ENCODE measurements around the gene GRID1. TPM values are rescaled to one million over a fixed set of nuclear protein-coding genes. Genes with fewer than 3 reads are reported as not detected.

Gene GRID1
- total and polyA plus RNA-seq, 9 of the 15 experiments (the other 6 are each of a cell fraction or from before 2014, with no cell fraction given), result 0.01 to 7.2 (median 1.2) TPM

DNA sequence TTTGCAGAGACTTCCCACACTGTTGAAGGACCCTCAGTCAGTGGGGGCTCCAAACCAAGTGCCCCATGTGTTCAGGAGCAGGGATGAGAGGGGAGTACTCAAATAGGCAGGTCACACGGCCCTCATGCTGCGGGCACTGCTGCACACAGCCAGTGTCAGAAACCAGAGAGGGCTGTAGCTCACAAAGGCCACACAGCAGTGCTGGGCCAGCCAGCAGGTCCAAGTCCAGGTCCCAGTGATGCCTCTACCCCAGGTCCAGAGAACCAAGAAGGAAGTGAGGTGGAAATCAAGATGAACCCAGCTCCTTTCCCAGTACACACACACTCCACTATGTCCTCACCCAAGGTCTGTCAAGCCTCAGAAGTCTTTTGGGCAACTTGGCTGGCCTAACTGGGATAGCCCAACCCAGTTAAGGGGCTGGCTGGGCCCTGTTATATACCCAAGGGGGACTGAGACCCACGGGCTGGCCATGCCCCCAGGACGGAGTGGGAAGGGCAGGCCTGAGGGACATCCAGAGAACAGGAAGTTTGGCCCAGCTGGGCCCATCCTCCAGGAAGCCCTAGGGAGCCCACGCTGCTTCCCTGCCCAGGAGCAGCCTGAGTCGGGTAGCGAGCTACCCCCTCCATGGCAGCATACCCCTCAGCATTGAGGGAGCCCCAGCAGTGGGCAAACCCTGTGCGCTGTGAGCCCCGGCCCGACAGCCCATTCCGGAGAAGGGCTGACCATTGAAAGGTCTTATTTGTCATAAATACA is 24.3 kb downstream of the GRID1 start:
- Histone ChIP-seq H3K4me3 (no peak overlapping the region), H3K4me2 (ENCODE audit: insufficient read depth, low read length) (no peak overlapping the region), H3K36me3 (ENCODE audit: control insufficient read depth, insufficient read depth, low read length) (no peaks in the 10 kb centered on the region), H2AFZ (ENCODE audit: low read depth, low read length) (no peak overlapping the region), H3K27ac (ENCODE audit: extremely low read depth, low read depth, low read length) (no peak overlapping the region), H3K4me1 (replicated peaks in 1 of 2; ENCODE audit: control insufficient read depth in 2 of 2, insufficient read depth in 2 of 2, low read length in 2 of 2) (no peaks in the 10 kb centered on the region), H4K20me1 (replicated peaks; ENCODE audit: control insufficient read depth, insufficient read depth, low read length) (no peaks in the 10 kb centered on the region), H3K9me1 (ENCODE audit: control insufficient read depth, insufficient read depth, low read length) (no peaks in the 10 kb centered on the region), H3K9ac (ENCODE audit: insufficient read depth in 1 of 2, low read depth in 2 of 2, low read length in 2 of 2) (no peak overlapping the region), H3K27me3 (ENCODE audit: control insufficient read depth in 2 of 2, insufficient read depth in 2 of 2, low read length in 2 of 2) (no peaks in the 10 kb centered on the region; a peak in 1 of 5 replicates), H3K79me2 (ENCODE audit: control insufficient read depth, insufficient read depth, low read length) (no peaks in the 10 kb centered on the region), H3K9me3 (replicated peaks; ENCODE audit: control insufficient read depth, insufficient read depth, low read depth, low read length) (no peaks in the 10 kb centered on the region)
- no TSS peak for BruUV-seq (replicated peaks)
- POLR2A ChIA-PET, result interaction anchor here (0.5 kb wide), 1 partner anchor 347 kb away, joined by 3 read pairs; no protein-coding TSS in a partner anchor
- intact Hi-C loops (cut with micrococcal nuclease) (no loop called here), in situ Hi-C loops (cut with MboI) (no loop called here)
- CTCF ChIA-PET (ENCODE audit: low intra/inter-chr PET ratio), result no interaction called here
- ATAC-seq (no peak), FAIRE-seq (no peak), DNase-seq (ENCODE audit: extremely low read depth in 1 of 4, low spot score in 3 of 4) (no peak)
- TF ChIP-seq PTBP1 (IDR thresholded peaks at IDR 0.05; ENCODE audit: low read depth, low read length), result no peak
- TF ChIP-seq KAT7 (CRISPR knock-in tag; IDR thresholded peaks at IDR 0.05; ENCODE audit: borderline replicate concordance), result no peak
- no peak for TF ChIP-seq HMBOX1 (IDR thresholded peaks at IDR 0.05)
- TF ChIP-seq JUN (IDR thresholded peaks at IDR 0.05; ENCODE audit: borderline replicate concordance, low read depth, low read length), result no peak
- TF ChIP-seq JUN (CRISPR knock-in tag; IDR thresholded peaks at IDR 0.05; ENCODE audit: borderline replicate concordance), result no peak
- TF ChIP-seq E2F3 (CRISPR knock-in tag; IDR thresholded peaks at IDR 0.05), result no peak
- TF ChIP-seq MAFG (tag; conservative IDR thresholded peaks at IDR 0.05), result no peak
- TF ChIP-seq, protein P1, sequence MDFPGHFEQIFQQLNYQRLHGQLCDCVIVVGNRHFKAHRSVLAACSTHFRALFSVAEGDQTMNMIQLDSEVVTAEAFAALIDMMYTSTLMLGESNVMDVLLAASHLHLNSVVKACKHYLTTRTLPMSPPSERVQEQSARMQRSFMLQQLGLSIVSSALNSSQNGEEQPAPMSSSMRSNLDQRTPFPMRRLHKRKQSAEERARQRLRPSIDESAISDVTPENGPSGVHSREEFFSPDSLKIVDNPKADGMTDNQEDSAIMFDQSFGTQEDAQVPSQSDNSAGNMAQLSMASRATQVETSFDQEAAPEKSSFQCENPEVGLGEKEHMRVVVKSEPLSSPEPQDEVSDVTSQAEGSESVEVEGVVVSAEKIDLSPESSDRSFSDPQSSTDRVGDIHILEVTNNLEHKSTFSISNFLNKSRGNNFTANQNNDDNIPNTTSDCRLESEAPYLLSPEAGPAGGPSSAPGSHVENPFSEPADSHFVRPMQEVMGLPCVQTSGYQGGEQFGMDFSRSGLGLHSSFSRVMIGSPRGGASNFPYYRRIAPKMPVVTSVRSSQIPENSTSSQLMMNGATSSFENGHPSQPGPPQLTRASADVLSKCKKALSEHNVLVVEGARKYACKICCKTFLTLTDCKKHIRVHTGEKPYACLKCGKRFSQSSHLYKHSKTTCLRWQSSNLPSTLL (IDR thresholded peaks at IDR 0.05), result no peak
- TF ChIP-seq KHSRP (IDR thresholded peaks at IDR 0.05), result no peak
- no peak for TF ChIP-seq SRSF3 (IDR thresholded peaks at IDR 0.05; ENCODE audit: insufficient read depth, low read length)
- TF ChIP-seq ZC3H4 (CRISPR knock-in tag; IDR thresholded peaks at IDR 0.05; ENCODE audit: borderline replicate concordance), result no peak
- no peak for TF ChIP-seq CBFA2T3 (IDR thresholded peaks at IDR 0.05)
- 1% methylated on average over 9 of the region's 11 CpGs for WGBS (ENCODE audit: insufficient coverage, low coverage, missing lambda C conversion rate)
